Lower lobe of right lung (tissue), 2 donors: Measurements from ENCODE around the gene TRAPPC6A. TPM values are rescaled to one million over a fixed set of nuclear protein-coding genes. Genes with fewer than 3 reads are reported as not detected.
A peak's percentile ranks its signal among the peaks of the same experiment; 100 is the strongest.

Source experiments
- ATAC-seq, 2 donors: fragments of 200-7000 bp; cut with Tn5 transposase; one replicate each; pipeline ENCODE4 v1.9.1; 2020 to 2022; ENCODE audit warnings: mild to moderate bottlenecking in 2 of 2, moderate library complexity in 2 of 2
- DNase-seq: peaks from one replicate; pipeline ENCODE4 v3.0.0-alpha.2; 2020
- H3K27ac ChIP-seq: fragments of 200-600 bp; one replicate; pipeline ENCODE4 v1.8.0; 2022
- H3K27me3 ChIP-seq: fragments of 200-600 bp; one replicate; pipeline ENCODE4 v1.8.0; 2022; ENCODE audit warnings: low read depth
- H3K36me3 ChIP-seq: fragments of 200-600 bp; one replicate; pipeline ENCODE4 v1.8.0; 2022; ENCODE audit warnings: mild to moderate bottlenecking
- H3K4me1 ChIP-seq: fragments of 200-600 bp; one replicate; pipeline ENCODE4 v1.8.0; 2022
- H3K4me3 ChIP-seq: fragments of 200-600 bp; one replicate; pipeline ENCODE4 v1.8.0; 2022; ENCODE audit warnings: mild to moderate bottlenecking
- H3K9me3 ChIP-seq: fragments of 200-600 bp; one replicate; pipeline ENCODE4 v1.8.0; 2022
- intact Hi-C: fragments of 100-400 bp; cut with DNase I; formaldehyde crosslinking; loops from one replicate; pipeline ENCODE4 v1.11.0; 2022
- total RNA-seq: library from RNA; stranded (reverse); fragmentation: NEBNext Ultra II Directional; extraction: Animal tissue kit (Norgen Biotek cat#: 25700); gene quantifications from one replicate; pipeline ENCODE4 v1.2.1, GENCODE V29; 2021
- TF ChIP-seq, protein P1 (sequence below): fragments of 200-600 bp; IDR thresholded peaks from one replicate; pipeline ENCODE4 v1.8.0; 2022; ENCODE audit warnings: antibody characterized with exemption, mild to moderate bottlenecking
- donor health status: DM: no; HTN: yes; CAD: no; lungs with severe emphysema.

TRAPPC6A gene
- total RNA-seq, 1 donor from 2014 or later: 18.4 TPM

DNA sequence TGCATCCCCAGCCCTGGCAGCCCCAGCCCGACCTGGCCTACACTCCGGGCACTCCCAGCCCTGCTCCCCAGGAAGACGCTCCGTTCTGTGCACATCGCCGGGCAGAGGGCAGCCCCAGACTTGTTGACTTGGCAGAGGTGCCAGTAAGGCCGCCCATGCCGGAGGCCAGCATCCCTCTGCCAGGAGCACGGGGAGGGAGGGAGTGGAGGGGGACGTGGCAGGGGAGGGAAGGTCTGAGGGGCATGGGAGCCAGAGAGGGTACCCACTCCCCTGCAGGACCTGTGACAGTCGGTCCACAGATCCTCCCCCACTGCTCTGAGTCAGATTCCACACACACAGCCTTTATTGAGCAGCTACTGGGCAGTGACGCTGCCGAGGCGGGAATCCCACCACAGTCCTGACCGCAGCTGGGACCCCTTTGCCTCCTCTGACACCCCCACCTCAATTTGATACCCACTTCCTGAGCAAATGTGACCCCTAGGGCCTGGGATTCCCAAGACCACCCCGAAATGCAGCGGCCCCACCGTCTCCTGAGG, 15.4 kb downstream of the TRAPPC6A start:
- Histone ChIP-seq H3K9me3 (no peaks in the 10 kb centered on the region), H3K4me1 (peaks cover 20% of the 10 kb centered on the region), H3K27me3 (peaks cover 39% of the 10 kb centered on the region), H3K27ac (no peak overlapping the region), H3K36me3 (no peaks in the 10 kb centered on the region), H3K4me3 (no peak overlapping the region)
- DNase-seq: no peak
- intact Hi-C loops: no loop called here
- TF ChIP-seq, protein P1, sequence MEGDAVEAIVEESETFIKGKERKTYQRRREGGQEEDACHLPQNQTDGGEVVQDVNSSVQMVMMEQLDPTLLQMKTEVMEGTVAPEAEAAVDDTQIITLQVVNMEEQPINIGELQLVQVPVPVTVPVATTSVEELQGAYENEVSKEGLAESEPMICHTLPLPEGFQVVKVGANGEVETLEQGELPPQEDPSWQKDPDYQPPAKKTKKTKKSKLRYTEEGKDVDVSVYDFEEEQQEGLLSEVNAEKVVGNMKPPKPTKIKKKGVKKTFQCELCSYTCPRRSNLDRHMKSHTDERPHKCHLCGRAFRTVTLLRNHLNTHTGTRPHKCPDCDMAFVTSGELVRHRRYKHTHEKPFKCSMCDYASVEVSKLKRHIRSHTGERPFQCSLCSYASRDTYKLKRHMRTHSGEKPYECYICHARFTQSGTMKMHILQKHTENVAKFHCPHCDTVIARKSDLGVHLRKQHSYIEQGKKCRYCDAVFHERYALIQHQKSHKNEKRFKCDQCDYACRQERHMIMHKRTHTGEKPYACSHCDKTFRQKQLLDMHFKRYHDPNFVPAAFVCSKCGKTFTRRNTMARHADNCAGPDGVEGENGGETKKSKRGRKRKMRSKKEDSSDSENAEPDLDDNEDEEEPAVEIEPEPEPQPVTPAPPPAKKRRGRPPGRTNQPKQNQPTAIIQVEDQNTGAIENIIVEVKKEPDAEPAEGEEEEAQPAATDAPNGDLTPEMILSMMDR: no peak
- ATAC-seq: no peak

DNA sequence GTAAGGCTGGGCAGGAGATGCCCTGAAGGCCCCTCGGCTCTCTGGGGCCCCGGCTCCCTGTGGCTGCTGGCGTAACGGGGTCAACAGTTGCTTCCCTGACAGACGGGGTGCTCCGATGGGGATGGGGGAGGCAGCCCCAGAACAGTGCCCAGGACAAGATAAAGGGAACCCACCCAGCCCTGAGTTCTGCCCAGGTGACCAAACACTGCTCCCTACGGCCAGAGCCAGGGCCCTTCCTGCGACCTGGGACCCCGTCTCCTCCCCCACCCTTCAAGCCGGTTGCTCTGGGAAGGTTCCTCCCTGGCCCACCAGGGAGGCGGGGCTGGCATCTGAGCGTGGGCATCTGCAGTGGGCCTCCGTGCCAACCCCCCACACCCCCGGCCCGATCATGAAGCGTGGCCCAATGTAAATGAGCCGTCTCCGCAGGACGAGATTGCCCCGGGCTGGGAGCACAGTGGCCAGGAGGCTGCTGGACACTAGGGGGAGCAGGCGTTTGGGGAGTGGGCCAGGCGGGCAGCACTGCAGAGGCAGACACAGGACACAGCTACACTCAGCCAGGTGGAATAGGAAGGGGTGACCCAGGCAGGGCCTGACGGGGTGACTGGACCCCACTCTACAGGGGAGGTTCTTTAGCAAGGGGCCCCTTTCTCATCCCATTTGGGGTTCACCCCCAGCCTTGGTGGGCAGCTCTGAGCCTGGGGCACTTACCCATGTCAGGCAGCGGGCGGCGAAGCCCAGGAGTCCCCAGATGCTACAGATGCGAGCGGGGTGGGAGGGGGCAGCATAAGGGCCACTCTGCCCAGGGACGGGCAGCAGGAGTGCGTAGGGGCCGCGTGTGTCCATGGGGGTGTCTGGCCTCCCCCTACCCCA, 16.1 kb downstream of the TRAPPC6A start:
- peaks cover 46% of the 10 kb centered on the region for H3K27me3 ChIP-seq

DNA sequence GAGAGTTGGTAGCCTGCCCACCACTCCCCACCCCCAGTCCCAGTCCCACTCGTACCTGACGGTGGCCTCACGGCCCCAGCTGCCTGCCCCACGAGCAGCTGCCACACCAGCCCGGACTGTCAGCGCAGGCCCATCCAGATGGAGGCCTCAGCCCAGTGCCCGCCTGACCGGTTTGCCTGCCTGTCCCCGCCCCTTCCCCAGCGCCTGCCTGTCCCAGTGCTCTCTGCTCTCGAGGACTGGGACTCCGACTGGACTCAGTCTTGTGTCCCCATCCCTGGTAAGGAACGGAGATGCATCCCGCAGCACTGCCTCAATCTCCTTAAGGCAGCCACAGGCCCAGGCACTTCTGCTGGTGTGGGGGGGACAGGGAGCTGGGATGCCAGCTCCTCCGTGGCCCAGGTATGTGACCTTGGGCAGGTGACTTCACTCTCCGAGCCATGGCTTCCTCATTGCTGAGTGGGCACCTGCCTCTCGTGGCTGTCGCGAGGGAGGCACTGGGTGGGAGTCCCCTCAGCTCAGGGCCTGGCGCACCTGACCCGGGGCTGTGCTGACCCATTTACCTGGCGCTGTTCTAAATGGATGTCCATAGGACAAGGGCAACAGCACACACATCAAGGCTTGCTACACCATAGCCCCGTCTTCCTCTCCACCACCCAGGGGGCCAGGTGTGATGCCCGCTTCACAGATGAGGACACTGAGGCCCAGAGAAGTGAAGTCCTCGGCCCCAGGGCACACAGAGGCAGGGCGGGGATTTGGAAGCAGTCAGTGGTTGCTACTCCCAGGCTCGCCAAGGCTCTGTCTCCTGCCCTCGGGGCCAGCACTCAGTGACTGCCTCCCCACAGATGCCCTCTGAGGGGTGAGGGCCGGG, 16.9 kb downstream of the TRAPPC6A start, which contains the start of gene NKPD1:
NKPD1 (minus strand) TSS at position 113 of the 868 bp plus-strand sequence. CDS start 832 bp downstream, outside the sequence.
- Histone ChIP-seq H3K36me3 (no peaks in the 10 kb centered on the region), H3K4me3 (no peak within 1 kb of the TSS), H3K9me3 (no peaks in the 10 kb centered on the region), H3K27me3 (peaks cover 54% of the 10 kb centered on the region), H3K27ac (no peak within 1 kb of the TSS), H3K4me1 (peaks cover 12% of the 10 kb centered on the region)
- intact Hi-C loops: no loop called here
- TF ChIP-seq, protein P1: no peak
- peak; percentile 54 to 62 for ATAC-seq
- peak; percentile 71 for DNase-seq

More for the DNA sequence above, 16.1 kb downstream of the TRAPPC6A start:
- TF ChIP-seq, protein P1: peak; percentile 24
- peaks cover 18% of the 10 kb centered on the region for H3K4me1 ChIP-seq
- DNase-seq: no peak
- H3K4me3 ChIP-seq: no peak overlapping the region
- no peaks in the 10 kb centered on the region for H3K9me3 ChIP-seq
- ATAC-seq: peak in 1 of 2 donors; percentile 4
- no peaks in the 10 kb centered on the region for H3K36me3 ChIP-seq
- intact Hi-C loops: no loop called here
- H3K27ac ChIP-seq: no peak overlapping the region

DNA sequence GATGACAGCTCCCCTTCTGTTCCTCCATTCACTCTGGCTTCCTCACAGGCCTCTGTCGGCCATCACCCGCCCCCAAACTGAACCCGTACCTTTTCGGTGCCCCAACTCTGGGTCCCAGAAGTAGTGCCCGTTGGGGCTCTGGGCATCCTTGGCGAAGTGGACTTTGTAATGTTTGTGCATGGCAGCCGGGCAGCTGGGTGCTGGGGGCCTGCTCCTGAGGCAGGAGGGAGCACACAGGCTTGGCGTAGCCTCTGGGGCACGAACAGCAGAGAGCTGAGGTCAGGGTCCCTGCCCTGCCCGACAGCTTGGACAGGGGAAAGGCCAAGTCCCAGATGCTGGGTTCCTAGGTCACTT, 18.1 kb downstream of the TRAPPC6A start:
- Histone ChIP-seq H3K27ac (no peak overlapping the region), H3K27me3 (peaks cover 64% of the 10 kb centered on the region), H3K4me1 (peaks cover 8% of the 10 kb centered on the region), H3K4me3 (no peak overlapping the region), H3K9me3 (no peaks in the 10 kb centered on the region), H3K36me3 (no peaks in the 10 kb centered on the region)
- TF ChIP-seq, protein P1: no peak
- ATAC-seq: no peak
- intact Hi-C loops: no loop called here
- no peak for DNase-seq

DNA sequence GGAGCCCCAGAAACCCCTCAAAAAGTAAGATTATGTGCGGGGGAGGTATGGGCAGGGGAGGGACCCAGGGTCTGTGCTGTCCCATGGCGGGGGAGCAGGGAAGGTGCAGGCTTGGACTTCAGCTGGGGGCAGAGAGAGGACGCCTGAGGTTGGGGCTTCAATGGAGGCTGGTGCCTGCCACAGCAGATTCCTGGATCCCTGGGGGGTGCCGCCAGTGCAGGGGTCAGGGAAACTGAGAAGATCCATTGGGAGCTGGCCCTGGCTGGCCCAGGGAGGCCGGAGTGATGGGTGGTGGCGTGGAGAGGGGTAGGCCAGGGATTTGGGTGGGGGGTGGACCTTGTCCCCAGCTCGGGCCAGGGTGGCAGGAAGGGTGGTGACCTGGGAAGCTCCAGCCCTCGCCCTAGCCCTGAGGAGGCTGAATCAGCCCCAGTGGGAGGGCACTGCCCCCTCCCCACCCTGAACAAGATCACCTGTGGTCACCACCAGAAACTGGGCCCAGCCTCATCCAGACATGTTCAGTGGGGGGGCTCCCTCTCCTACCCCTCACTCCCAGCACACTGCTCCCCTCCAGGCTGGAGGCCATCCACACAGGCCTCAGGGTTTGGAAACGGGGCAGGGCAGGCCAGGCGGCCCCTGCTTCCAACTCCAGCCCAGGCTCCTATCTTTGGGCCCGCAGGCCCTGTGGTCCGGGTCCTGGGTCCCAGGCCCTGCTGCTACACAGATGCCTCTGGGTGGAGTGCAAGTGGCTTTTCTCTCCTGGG, 18.6 kb downstream of the TRAPPC6A start:
- intact Hi-C loops: no loop called here
- peaks cover 67% of the 10 kb centered on the region for H3K27me3 ChIP-seq
- ATAC-seq (no peak), DNase-seq (no peak)
- peaks cover 3% of the 10 kb centered on the region for H3K4me1 ChIP-seq
- no peak overlapping the region for H3K4me3 ChIP-seq
- H3K36me3 ChIP-seq: no peaks in the 10 kb centered on the region
- H3K9me3 ChIP-seq: no peaks in the 10 kb centered on the region
- TF ChIP-seq, protein P1: no peak
- H3K27ac ChIP-seq: no peak overlapping the region
